AG09309 (cell line): ENCODE results near the gene ERGIC1.
A peak's percentile ranks its signal among the peaks of the same experiment; 100 is the strongest.
"Not testable (repeated sequence)": the region's sequence is repeated elsewhere in the genome, so short reads cannot be mapped to it uniquely, and the experiment has no call there.

Experiments
- DNase-seq: peaks from one replicate; pipeline ENCODE4 v3.0.0-alpha.2; 2010; ENCODE audit warnings: low read depth
- H3K4me3 ChIP-seq: 2 replicates; pipeline ENCODE4 v1.5.1; 2011; ENCODE audit warnings: mild to moderate bottlenecking, low read depth, low read length, moderate library complexity; ENCODE audit not compliant: control insufficient read depth
- CTCF ChIP-seq: IDR thresholded peaks from 2 replicates; pipeline ENCODE4 v1.5.1; 2011; ENCODE audit warnings: mild to moderate bottlenecking, low read depth, low read length, inconsistent platforms; ENCODE audit not compliant: insufficient read depth, control insufficient read depth; ENCODE audit errors: missing control alignments

The ERGIC1 gene

GRCh38 chr5:172833686-172834414, at the start of gene ERGIC1:
ERGIC1 (plus strand) TSS chr5:172834251; CDS start chr5:172834414, 163 bp downstream.
- DNase-seq, result peak; percentile 21
- TF ChIP-seq CTCF, result no peak
- H3K4me3 ChIP-seq, result peak within 1 kb of the TSS; percentile 87

GRCh38 chr5:172785429-172786088, 48.5 kb upstream of the ERGIC1 start:
- no peak for TF ChIP-seq CTCF
- no peak overlapping the region for H3K4me3 ChIP-seq
- DNase-seq, result no peak

GRCh38 chr5:172786736-172787462, 47.2 kb upstream of the ERGIC1 start:
- H3K4me3 ChIP-seq, result no peak overlapping the region
- no peak for TF ChIP-seq CTCF
- no peak for DNase-seq

GRCh38 chr5:172787538-172787937, 46.5 kb upstream of the ERGIC1 start:
- not testable (repeated sequence) for DNase-seq

GRCh38 chr5:172788771-172789686, 45.0 kb upstream of the ERGIC1 start:
- no peak for TF ChIP-seq CTCF
- DNase-seq, result no peak
- H3K4me3 ChIP-seq, result no peak overlapping the region

More at GRCh38 chr5:172787538-172787937, 46.5 kb upstream of the ERGIC1 start:
- H3K4me3 ChIP-seq, result not testable (repeated sequence)

GRCh38 chr5:172789687-172790495, 44.2 kb upstream of the ERGIC1 start:
- TF ChIP-seq CTCF, result no peak
- DNase-seq, result no peak
- no peak overlapping the region for H3K4me3 ChIP-seq
